ENCODE data around the gene SPRY2. TPM values are rescaled to one million over a fixed set of nuclear protein-coding genes. Genes with fewer than 3 reads are reported as not detected.
"Not testable (repeated sequence)": the region's sequence is repeated elsewhere in the genome, so short reads cannot be mapped to it uniquely, and the experiment has no call there.

The SPRY2 gene
- total and polyA plus RNA-seq, 2 of the 13 experiments (the other 11 are each of a cell fraction or from before 2014, with no cell fraction given), result 7.4 to 25.1 TPM

DNA sequence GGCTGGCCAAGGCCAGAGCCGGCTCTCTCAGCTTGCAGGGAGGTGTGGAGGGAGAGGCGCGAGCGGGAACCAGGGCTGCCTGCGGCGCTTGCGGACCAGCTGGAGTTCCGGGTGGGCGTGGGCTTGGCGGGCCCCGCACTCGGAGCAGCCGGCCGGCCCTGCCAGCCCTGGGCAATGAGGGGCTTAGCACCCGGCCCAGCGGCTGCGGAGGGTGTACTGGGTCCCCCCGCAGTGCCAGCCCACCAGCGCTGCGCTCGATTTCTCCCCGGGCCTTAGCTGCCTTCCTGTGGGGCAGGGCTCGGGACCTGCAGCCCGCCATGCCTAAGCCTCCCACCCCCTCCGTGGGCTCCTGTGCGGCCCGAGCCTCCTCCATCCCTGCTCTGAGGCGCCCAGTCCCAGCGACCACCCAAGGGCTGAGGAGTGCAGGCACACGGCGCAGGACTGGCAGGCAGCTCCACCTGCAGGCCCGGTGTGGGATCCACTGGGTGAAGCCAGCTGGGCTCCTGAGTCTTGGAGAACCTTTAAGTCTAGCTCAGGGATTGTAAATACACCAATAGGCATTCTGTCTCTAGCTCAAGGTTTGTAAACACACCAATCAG, 14.7 kb upstream of the SPRY2 start:
- 77% methylated on average over 13 of the region's 32 CpGs for WGBS (ENCODE audit: low lambda C conversion rate)
- H3K27ac ChIP-seq (ENCODE audit: extremely low read length, insufficient read depth, low read length); H3K4me3 ChIP-seq (replicated peaks in 1 of 3; ENCODE audit: insufficient read depth in 1 of 3, low read depth in 2 of 3, low read length in 3 of 3); H3K9ac ChIP-seq (ENCODE audit: insufficient read depth, low read depth, low read length); H3K4me2 ChIP-seq (ENCODE audit: low read depth, low read length); DNase-seq (ENCODE audit: low spot score); CTCF ChIA-PET (ENCODE audit: low intra/inter-chr PET ratio, low total read pairs); H2AFZ ChIP-seq (ENCODE audit: low read length); H3K79me2 ChIP-seq (ENCODE audit: insufficient read depth, low read length); H3K9me3 ChIP-seq (ENCODE audit: low read length); H3K36me3 ChIP-seq (replicated peaks in 1 of 2; ENCODE audit: control insufficient read depth in 1 of 2, insufficient read depth in 2 of 2, low read length in 2 of 2); BruUV-seq (replicated peaks); H4K20me1 ChIP-seq (ENCODE audit: insufficient read depth, low read length); H3K27me3 ChIP-seq (ENCODE audit: control insufficient read depth in 1 of 2, insufficient read depth in 2 of 2, low read length in 2 of 2); intact Hi-C loops (cut with micrococcal nuclease; ENCODE audit: unreplicated experiment); FAIRE-seq: not testable (repeated sequence)
- TF ChIP-seq STAG1 (CRISPR knock-in tag; IDR thresholded peaks at IDR 0.05), result peak; percentile 65
- TF ChIP-seq, protein P1, sequence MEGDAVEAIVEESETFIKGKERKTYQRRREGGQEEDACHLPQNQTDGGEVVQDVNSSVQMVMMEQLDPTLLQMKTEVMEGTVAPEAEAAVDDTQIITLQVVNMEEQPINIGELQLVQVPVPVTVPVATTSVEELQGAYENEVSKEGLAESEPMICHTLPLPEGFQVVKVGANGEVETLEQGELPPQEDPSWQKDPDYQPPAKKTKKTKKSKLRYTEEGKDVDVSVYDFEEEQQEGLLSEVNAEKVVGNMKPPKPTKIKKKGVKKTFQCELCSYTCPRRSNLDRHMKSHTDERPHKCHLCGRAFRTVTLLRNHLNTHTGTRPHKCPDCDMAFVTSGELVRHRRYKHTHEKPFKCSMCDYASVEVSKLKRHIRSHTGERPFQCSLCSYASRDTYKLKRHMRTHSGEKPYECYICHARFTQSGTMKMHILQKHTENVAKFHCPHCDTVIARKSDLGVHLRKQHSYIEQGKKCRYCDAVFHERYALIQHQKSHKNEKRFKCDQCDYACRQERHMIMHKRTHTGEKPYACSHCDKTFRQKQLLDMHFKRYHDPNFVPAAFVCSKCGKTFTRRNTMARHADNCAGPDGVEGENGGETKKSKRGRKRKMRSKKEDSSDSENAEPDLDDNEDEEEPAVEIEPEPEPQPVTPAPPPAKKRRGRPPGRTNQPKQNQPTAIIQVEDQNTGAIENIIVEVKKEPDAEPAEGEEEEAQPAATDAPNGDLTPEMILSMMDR (CRISPR knock-in tag; IDR thresholded peaks at IDR 0.05), result peak; percentile 64
- TF ChIP-seq, protein P2, sequence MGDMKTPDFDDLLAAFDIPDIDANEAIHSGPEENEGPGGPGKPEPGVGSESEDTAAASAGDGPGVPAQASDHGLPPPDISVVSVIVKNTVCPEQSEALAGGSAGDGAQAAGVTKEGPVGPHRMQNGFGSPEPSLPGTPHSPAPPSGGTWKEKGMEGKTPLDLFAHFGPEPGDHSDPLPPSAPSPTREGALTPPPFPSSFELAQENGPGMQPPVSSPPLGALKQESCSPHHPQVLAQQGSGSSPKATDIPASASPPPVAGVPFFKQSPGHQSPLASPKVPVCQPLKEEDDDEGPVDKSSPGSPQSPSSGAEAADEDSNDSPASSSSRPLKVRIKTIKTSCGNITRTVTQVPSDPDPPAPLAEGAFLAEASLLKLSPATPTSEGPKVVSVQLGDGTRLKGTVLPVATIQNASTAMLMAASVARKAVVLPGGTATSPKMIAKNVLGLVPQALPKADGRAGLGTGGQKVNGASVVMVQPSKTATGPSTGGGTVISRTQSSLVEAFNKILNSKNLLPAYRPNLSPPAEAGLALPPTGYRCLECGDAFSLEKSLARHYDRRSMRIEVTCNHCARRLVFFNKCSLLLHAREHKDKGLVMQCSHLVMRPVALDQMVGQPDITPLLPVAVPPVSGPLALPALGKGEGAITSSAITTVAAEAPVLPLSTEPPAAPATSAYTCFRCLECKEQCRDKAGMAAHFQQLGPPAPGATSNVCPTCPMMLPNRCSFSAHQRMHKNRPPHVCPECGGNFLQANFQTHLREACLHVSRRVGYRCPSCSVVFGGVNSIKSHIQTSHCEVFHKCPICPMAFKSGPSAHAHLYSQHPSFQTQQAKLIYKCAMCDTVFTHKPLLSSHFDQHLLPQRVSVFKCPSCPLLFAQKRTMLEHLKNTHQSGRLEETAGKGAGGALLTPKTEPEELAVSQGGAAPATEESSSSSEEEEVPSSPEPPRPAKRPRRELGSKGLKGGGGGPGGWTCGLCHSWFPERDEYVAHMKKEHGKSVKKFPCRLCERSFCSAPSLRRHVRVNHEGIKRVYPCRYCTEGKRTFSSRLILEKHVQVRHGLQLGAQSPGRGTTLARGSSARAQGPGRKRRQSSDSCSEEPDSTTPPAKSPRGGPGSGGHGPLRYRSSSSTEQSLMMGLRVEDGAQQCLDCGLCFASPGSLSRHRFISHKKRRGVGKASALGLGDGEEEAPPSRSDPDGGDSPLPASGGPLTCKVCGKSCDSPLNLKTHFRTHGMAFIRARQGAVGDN (CRISPR knock-in tag; IDR thresholded peaks at IDR 0.05), result peak; percentile 12; the same call in 1 of the 2 replicates
- peak; percentile 44; the same call in 1 of the 2 replicates for TF ChIP-seq RAD21 (CRISPR knock-in tag; IDR thresholded peaks at IDR 0.05)
- in situ Hi-C loops (cut with HindIII; ENCODE audit: extremely low pct_ligation_motif_present, low pct_unique_long_range_greater_than_20kb), result loop anchor here (25.0 kb wide), 1 partner anchor 568 kb away; no protein-coding TSS in a partner anchor
- POLR2A ChIA-PET, result interaction anchor here (1.4 kb wide), 1 partner anchor 15 kb away, joined by 3 read pairs; the partner anchor contains the start of gene SPRY2
- ATAC-seq, result peak; percentile 78
- peaks cover 19% of the 10 kb centered on the region for H3K4me1 ChIP-seq (ENCODE audit: insufficient read depth, low read length)

All from HepG2 (cell line).